ENCODE data around the gene QSOX2. TPM values are rescaled to one million over a fixed set of nuclear protein-coding genes. Genes with fewer than 3 reads are reported as not detected.

QSOX2 gene
- total and polyA plus RNA-seq, 4 donors = 0.79 to 12.7 (median 4.3) TPM

- no peak for TF ChIP-seq REST (IDR thresholded peaks at IDR 0.05)
- no peak for TF ChIP-seq ATF3 (IDR thresholded peaks at IDR 0.05)
- TF ChIP-seq GABPA (IDR thresholded peaks at IDR 0.05 in 1 of 2, conservative IDR thresholded peaks at IDR 0.05 in 1 of 2) = no peak
- no peak for TF ChIP-seq HNF4A (conservative IDR thresholded peaks at IDR 0.05)
Measured at GRCh38 chr9:136295055-136295454, 49.4 kb upstream of the QSOX2 start (continued).

- Histone ChIP-seq H3K4me3 (ENCODE audit: low read depth in 1 of 3, low read length in 3 of 3) (no peak overlapping the region), H3K36me3 (ENCODE audit: control insufficient read depth in 4 of 4, insufficient read depth in 3 of 4, low read depth in 1 of 4, low read length in 3 of 4) (no peaks in the 10 kb centered on the region), H3K27ac (ENCODE audit: low read depth in 1 of 2, low read length in 2 of 2) (no peak overlapping the region), H3K27me3 (ENCODE audit: control insufficient read depth in 4 of 4, insufficient read depth in 4 of 4, low read length in 3 of 4) (no peaks in the 10 kb centered on the region), H3K9me3 (ENCODE audit: control insufficient read depth in 4 of 4, low read length in 3 of 4) (no peaks in the 10 kb centered on the region), H3K9ac (ENCODE audit: low read depth in 1 of 2, low read length in 2 of 2) (no peak overlapping the region), H3K4me1 (ENCODE audit: control insufficient read depth in 4 of 4, insufficient read depth in 4 of 4, low read length in 3 of 4) (peaks cover 0 to 12% (median 0%) of the 10 kb centered on the region in 4 donors)
- TF ChIP-seq HNF4A (conservative IDR thresholded peaks at IDR 0.05) (no peak), HNF4G (IDR thresholded peaks at IDR 0.05) (no peak), GABPA (IDR thresholded peaks at IDR 0.05 in 1 of 2, conservative IDR thresholded peaks at IDR 0.05 in 1 of 2) (no peak), FOXA2 (IDR thresholded peaks at IDR 0.05) (no peak), RXRA (IDR thresholded peaks at IDR 0.05) (no peak), ZBTB33 (IDR thresholded peaks at IDR 0.05) (no peak), RAD21 (IDR thresholded peaks at IDR 0.05) (no peak)
- no peak for DNase-seq (ENCODE audit: low spot score)
- 87% methylated on average over 5 of the region's 5 CpGs for WGBS
Measured at GRCh38 chr9:136294437-136294836, 48.8 kb upstream of the QSOX2 start.

- DNase-seq (ENCODE audit: low spot score) = no peak
- no peak overlapping the region for H3K27ac ChIP-seq (ENCODE audit: low read depth in 1 of 2, low read length in 2 of 2)
- H3K4me3 ChIP-seq (ENCODE audit: low read depth in 1 of 3, low read length in 3 of 3) = no peak overlapping the region
- H3K27me3 ChIP-seq (ENCODE audit: control insufficient read depth in 4 of 4, insufficient read depth in 4 of 4, low read length in 3 of 4) = no peaks in the 10 kb centered on the region
- peaks cover 0 to 12% (median 0%) of the 10 kb centered on the region in 4 donors for H3K4me1 ChIP-seq (ENCODE audit: control insufficient read depth in 4 of 4, insufficient read depth in 4 of 4, low read length in 3 of 4)
- 84% methylated on average over 14 of the region's 14 CpGs for WGBS
- H3K9ac ChIP-seq (ENCODE audit: low read depth in 1 of 2, low read length in 2 of 2) = no peak overlapping the region
- H3K9me3 ChIP-seq (ENCODE audit: control insufficient read depth in 4 of 4, low read length in 3 of 4) = no peaks in the 10 kb centered on the region
- no peaks in the 10 kb centered on the region for H3K36me3 ChIP-seq (ENCODE audit: control insufficient read depth in 4 of 4, insufficient read depth in 3 of 4, low read depth in 1 of 4, low read length in 3 of 4)
- TF ChIP-seq REST (IDR thresholded peaks at IDR 0.05) (no peak), FOXA2 (IDR thresholded peaks at IDR 0.05) (no peak), JUND (IDR thresholded peaks at IDR 0.05) (no peak), HNF4G (IDR thresholded peaks at IDR 0.05) (no peak), TAF1 (conservative IDR thresholded peaks at IDR 0.05) (no peak), SP1 (IDR thresholded peaks at IDR 0.05) (no peak), ATF3 (IDR thresholded peaks at IDR 0.05) (no peak), FOXA1 (IDR thresholded peaks at IDR 0.05) (no peak), YY1 (IDR thresholded peaks at IDR 0.05) (no peak), GABPA (IDR thresholded peaks at IDR 0.05 in 1 of 2, conservative IDR thresholded peaks at IDR 0.05 in 1 of 2) (no peak), CTCF (IDR thresholded peaks at IDR 0.05; ENCODE audit: low read depth, low read length, missing input control) (no peak), RAD21 (IDR thresholded peaks at IDR 0.05) (no peak), EGR1 (IDR thresholded peaks at IDR 0.05; ENCODE audit: low read depth in 2 of 2) (no peak), NR2F2 (IDR thresholded peaks at IDR 0.05) (no peak), MAX (IDR thresholded peaks at IDR 0.05) (no peak)
Measured at GRCh38 chr9:136293476-136294077, 48.0 kb upstream of the QSOX2 start.

All from liver (tissue), 9 donors.